ENCODE measurements around the gene PRIM2. TPM values are rescaled to one million over a fixed set of nuclear protein-coding genes. Genes with fewer than 3 reads are reported as not detected.
"Not testable (repeated sequence)": the region's sequence is repeated elsewhere in the genome, so short reads cannot be mapped to it uniquely, and the experiment has no call there.

The PRIM2 gene
- total and polyA plus RNA-seq, 2 of the 8 experiments (the other 6 are each of a cell fraction or from before 2014, with no cell fraction given) = 20.8 to 46.8 TPM

DNA sequence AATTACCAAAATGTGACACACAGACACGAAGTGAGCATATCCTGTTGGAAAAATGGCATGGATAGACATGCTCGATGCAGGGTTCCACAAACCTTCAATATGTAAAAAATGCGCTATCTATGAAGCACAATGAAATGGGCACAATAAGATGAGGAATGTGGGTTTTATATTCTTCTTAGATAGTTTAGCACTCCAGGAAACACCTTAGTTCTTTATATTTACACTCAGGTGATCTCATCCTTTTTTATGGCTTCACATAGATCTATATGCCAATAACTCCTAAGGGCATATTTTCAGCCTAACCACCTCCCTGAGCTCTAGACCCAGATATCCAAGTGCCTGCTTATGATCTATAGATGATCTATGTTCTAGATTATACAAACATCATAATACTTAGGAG, 244.8 kb downstream of the PRIM2 start:
- FAIRE-seq; POLR2A ChIA-PET (ENCODE audit: partially characterized antibody); H2BK20ac ChIP-seq (ENCODE audit: low read length): not testable (repeated sequence)

DNA sequence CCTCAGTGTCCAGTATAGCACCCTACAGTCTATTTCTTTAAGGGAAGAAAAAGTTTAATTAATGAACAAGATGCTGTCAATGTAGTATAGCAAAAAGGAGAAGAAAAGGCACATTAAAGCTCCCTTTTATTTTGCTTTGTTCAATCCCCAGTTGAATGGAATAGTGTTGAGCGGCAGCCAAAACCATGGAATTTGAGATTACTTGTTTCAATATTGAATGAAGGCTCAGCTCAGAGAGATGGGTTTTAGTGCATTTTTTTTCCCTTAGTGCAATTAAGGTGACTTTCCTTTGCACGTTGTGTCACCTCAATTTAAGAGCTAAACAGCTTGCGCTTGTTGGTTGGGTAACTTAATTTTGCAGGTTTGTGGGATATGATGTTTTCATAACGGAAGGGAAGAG, 254.7 kb downstream of the PRIM2 start:
- H3K4me3 ChIP-seq (ENCODE audit: extremely low read depth in 1 of 4, insufficient read depth in 2 of 4, low read depth in 3 of 4, low read length in 4 of 4); H3K9me3 ChIP-seq (ENCODE audit: insufficient read depth in 2 of 2, low read depth in 1 of 2, low read length in 1 of 2); H3K18ac ChIP-seq (ENCODE audit: extremely low read depth, low read length); CTCF ChIA-PET (ENCODE audit: partially characterized antibody); H3K9ac ChIP-seq (replicated peaks in 1 of 4; ENCODE audit: extremely low read depth in 1 of 4, low read depth in 3 of 4, low read length in 3 of 4); H2AK5ac ChIP-seq (ENCODE audit: low read depth, low read length); H2BK120ac ChIP-seq (replicated peaks; ENCODE audit: low read depth, low read length); H4K5ac ChIP-seq (ENCODE audit: insufficient read length, low read depth, low read length); H2BK12ac ChIP-seq (ENCODE audit: low read depth, low read length); H3K56ac ChIP-seq (replicated peaks; ENCODE audit: insufficient read length, low read depth, low read length); H2AFZ ChIP-seq (ENCODE audit: low read length); H3K4me2 ChIP-seq (ENCODE audit: insufficient read depth in 1 of 2, low read depth in 2 of 2, low read length in 2 of 2); H3K79me1 ChIP-seq (ENCODE audit: low read depth, low read length); H3K27ac ChIP-seq (ENCODE audit: low read depth, low read length); H3K4ac ChIP-seq (replicated peaks; ENCODE audit: insufficient read length, low read depth, low read length); H4K91ac ChIP-seq (replicated peaks; ENCODE audit: insufficient read length, low read length); H3K23me2 ChIP-seq (ENCODE audit: low read depth, low read length); H4K20me1 ChIP-seq (replicated peaks in 1 of 2; ENCODE audit: control insufficient read depth in 1 of 2, insufficient read depth in 2 of 2, low read length in 2 of 2); H3K36me3 ChIP-seq (ENCODE audit: control insufficient read depth in 2 of 4, insufficient read depth in 4 of 4, low read length in 3 of 4); H3K14ac ChIP-seq (ENCODE audit: insufficient read length); H4K8ac ChIP-seq (ENCODE audit: extremely low read depth, insufficient read depth, low read length); H3K23ac ChIP-seq (ENCODE audit: insufficient read length); H2BK15ac ChIP-seq (ENCODE audit: low read length); H3K4me1 ChIP-seq (replicated peaks in 1 of 4; ENCODE audit: control insufficient read depth in 3 of 4, insufficient read depth in 4 of 4, low read length in 3 of 4); FAIRE-seq; POLR2A ChIA-PET (ENCODE audit: partially characterized antibody); DNase-seq (ENCODE audit: low read depth in 1 of 2, low spot score in 2 of 2); H2BK20ac ChIP-seq (ENCODE audit: low read length); H3K79me2 ChIP-seq (ENCODE audit: control insufficient read depth in 1 of 2, insufficient read depth in 2 of 2, low read length in 2 of 2); H2BK5ac ChIP-seq (ENCODE audit: low read depth, low read length); H3K27me3 ChIP-seq (replicated peaks in 1 of 4; ENCODE audit: control insufficient read depth in 3 of 4, extremely low read depth in 1 of 4, insufficient read depth in 3 of 4, low read length in 3 of 4): not testable (repeated sequence)
- WGBS, 2 experiments (ENCODE audit: extremely low coverage in 1 of 2, insufficient coverage in 1 of 2, insufficient read length in 1 of 2, insufficient replicate concordance in 2 of 2, low coverage in 1 of 2, low lambda C conversion rate in 2 of 2, missing lambda C conversion rate in 1 of 2) = 90% methylated on average over 4 of the region's 4 CpGs; no CpG with 5 or more reads in 1 of the 2 experiments

More for the DNA sequence above, 244.8 kb downstream of the PRIM2 start:
- H2BK12ac ChIP-seq (ENCODE audit: low read depth, low read length); H3K4me2 ChIP-seq (ENCODE audit: insufficient read depth in 1 of 2, low read depth in 2 of 2, low read length in 2 of 2); H3K23ac ChIP-seq (ENCODE audit: insufficient read length); H3K9ac ChIP-seq (replicated peaks in 1 of 4; ENCODE audit: extremely low read depth in 1 of 4, low read depth in 3 of 4, low read length in 3 of 4); H2AK5ac ChIP-seq (ENCODE audit: low read depth, low read length); H3K27ac ChIP-seq (ENCODE audit: low read depth, low read length); H3K79me2 ChIP-seq (ENCODE audit: control insufficient read depth in 1 of 2, insufficient read depth in 2 of 2, low read length in 2 of 2); DNase-seq (ENCODE audit: low read depth in 1 of 2, low spot score in 2 of 2); H3K27me3 ChIP-seq (replicated peaks in 1 of 4; ENCODE audit: control insufficient read depth in 3 of 4, extremely low read depth in 1 of 4, insufficient read depth in 3 of 4, low read length in 3 of 4); H4K8ac ChIP-seq (ENCODE audit: extremely low read depth, insufficient read depth, low read length); H2BK120ac ChIP-seq (replicated peaks; ENCODE audit: low read depth, low read length); H3K79me1 ChIP-seq (ENCODE audit: low read depth, low read length); H4K5ac ChIP-seq (ENCODE audit: insufficient read length, low read depth, low read length); H4K91ac ChIP-seq (replicated peaks; ENCODE audit: insufficient read length, low read length); H2BK15ac ChIP-seq (ENCODE audit: low read length); H3K36me3 ChIP-seq (ENCODE audit: control insufficient read depth in 2 of 4, insufficient read depth in 4 of 4, low read length in 3 of 4); H3K4me3 ChIP-seq (ENCODE audit: extremely low read depth in 1 of 4, insufficient read depth in 2 of 4, low read depth in 3 of 4, low read length in 4 of 4); H3K4ac ChIP-seq (replicated peaks; ENCODE audit: insufficient read length, low read depth, low read length); H3K14ac ChIP-seq (ENCODE audit: insufficient read length); H3K56ac ChIP-seq (replicated peaks; ENCODE audit: insufficient read length, low read depth, low read length); H3K4me1 ChIP-seq (replicated peaks in 1 of 4; ENCODE audit: control insufficient read depth in 3 of 4, insufficient read depth in 4 of 4, low read length in 3 of 4); H3K18ac ChIP-seq (ENCODE audit: extremely low read depth, low read length); H3K23me2 ChIP-seq (ENCODE audit: low read depth, low read length); H2AFZ ChIP-seq (ENCODE audit: low read length); H4K20me1 ChIP-seq (replicated peaks in 1 of 2; ENCODE audit: control insufficient read depth in 1 of 2, insufficient read depth in 2 of 2, low read length in 2 of 2); H3K9me3 ChIP-seq (ENCODE audit: insufficient read depth in 2 of 2, low read depth in 1 of 2, low read length in 1 of 2); CTCF ChIA-PET (ENCODE audit: partially characterized antibody); H2BK5ac ChIP-seq (ENCODE audit: low read depth, low read length): not testable (repeated sequence)
- 90% methylated on average over 3 of the region's 3 CpGs; no CpG with 5 or more reads in 1 of the 2 experiments for WGBS, 2 experiments (ENCODE audit: extremely low coverage in 1 of 2, insufficient coverage in 1 of 2, insufficient read length in 1 of 2, insufficient replicate concordance in 2 of 2, low coverage in 1 of 2, low lambda C conversion rate in 2 of 2, missing lambda C conversion rate in 1 of 2)

All from H1 (cell line).